ENCODE measurements around the gene ZBTB24. TPM values are rescaled to one million over a fixed set of nuclear protein-coding genes. Genes with fewer than 3 reads are reported as not detected.
"Not testable (repeated sequence)": the region's sequence is repeated elsewhere in the genome, so short reads cannot be mapped to it uniquely, and the experiment has no call there.

The ZBTB24 gene
- total and polyA plus RNA-seq, 7 experiments from 2014 or later: 6.9 to 26.6 (median 12.4) TPM

DNA sequence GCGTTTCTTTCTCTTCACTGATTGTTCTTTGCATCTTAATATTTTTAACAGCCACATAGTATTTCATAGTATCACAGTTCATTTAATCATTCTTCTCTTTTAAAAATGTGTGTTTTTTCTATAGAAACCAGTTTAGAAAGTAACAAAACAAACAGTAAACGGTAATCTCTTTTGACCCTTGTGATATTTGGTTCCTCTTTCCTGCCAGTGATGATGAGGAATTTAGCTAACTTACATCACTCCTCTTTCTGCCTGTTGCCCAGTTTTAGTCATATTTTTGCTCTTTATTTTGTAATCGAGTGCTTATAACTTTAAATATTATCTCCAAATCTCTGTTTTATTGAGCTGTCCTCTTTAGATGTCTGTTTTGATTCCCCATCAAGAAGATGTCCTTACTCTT lies 38.1 kb upstream of the ZBTB24 start:
- ChIA-PET CTCF (interaction anchor here (1.7 kb wide), 1 partner anchor 30 kb away, joined by 4 read pairs; no protein-coding TSS in a partner anchor), POLR2A (no interaction called here)
- ATAC-seq: peak; percentile 54

DNA sequence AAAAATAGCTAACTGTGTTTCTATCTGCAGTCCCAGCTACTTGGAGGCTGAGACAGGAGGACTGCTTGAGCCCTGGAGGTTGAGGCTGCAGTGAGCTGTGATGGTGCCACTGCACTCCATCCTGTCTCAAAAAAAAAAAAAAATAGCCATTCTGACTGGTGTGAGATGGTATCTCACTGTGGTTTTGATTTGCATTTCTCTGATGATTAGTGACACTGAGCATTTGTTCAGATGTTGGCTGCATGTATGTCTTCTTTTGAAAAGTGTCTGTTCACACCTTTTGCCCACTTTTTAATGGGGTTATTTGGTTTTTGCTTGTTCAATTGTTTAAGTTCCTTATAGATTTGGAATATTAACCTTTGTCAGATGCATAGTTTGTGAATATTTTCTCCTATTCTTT lies 36.6 kb upstream of the ZBTB24 start:
- H3K27ac ChIP-seq (ENCODE audit: low read depth, low read length); H3K36me3 ChIP-seq (ENCODE audit: control insufficient read depth in 2 of 3, insufficient read depth in 3 of 3, low read length in 3 of 3); H3K4me3 Mint-ChIP-seq; ATAC-seq; H3K4me3 ChIP-seq (ENCODE audit: low read length); DNase-seq; H3K27me3 ChIP-seq (ENCODE audit: control insufficient read depth in 2 of 2, insufficient read depth in 2 of 2, low read length in 2 of 2); H3K27me3 Mint-ChIP-seq; H3K9me3 ChIP-seq (ENCODE audit: control insufficient read depth in 2 of 3, low read length in 3 of 3); POLR2A ChIA-PET; H3K27ac Mint-ChIP-seq: not testable (repeated sequence)
- Mint-ChIP-seq H3K9me3 (peaks cover 0 to 14% (median 5%) of the 10 kb centered on the region in 11 donors), H3K36me3 (peaks cover 0 to 15% (median 8%) of the 10 kb centered on the region in 5 donors), H3K4me1 (peaks cover 14 to 35% (median 28%) of the 10 kb centered on the region in 7 donors)
- H3K4me1 ChIP-seq (ENCODE audit: control insufficient read depth in 2 of 2, insufficient read depth in 2 of 2, low read length in 2 of 2): peaks cover 15 to 17% of the 10 kb centered on the region in 2 donors
- intact Hi-C loops (cut with micrococcal nuclease): loop anchor here (5.0 to 10.0 kb wide), 2 partner anchors 37 to 665 kb away; partner anchors contain the start of genes CDC40 (in 1 of the 2) and ZBTB24 (in 1 of the 2)
- CTCF ChIA-PET: interaction anchor here (0.7 to 1.7 kb wide), 2 partner anchors 29 to 871 kb away, joined by 3 to 4 read pairs; no protein-coding TSS in a partner anchor

More for the DNA sequence above, 38.1 kb upstream of the ZBTB24 start:
- H3K4me3 ChIP-seq (ENCODE audit: low read length): no peak overlapping the region
- Mint-ChIP-seq H3K27ac (peak overlapping the region in 1 of 9 donors; percentile 5), H3K4me1 (peaks cover 10 to 21% (median 15%) of the 10 kb centered on the region in 7 donors), H3K36me3 (peaks cover 0 to 11% (median 10%) of the 10 kb centered on the region in 5 donors), H3K9me3 (peaks cover 0 to 14% (median 5%) of the 10 kb centered on the region in 11 donors), H3K27me3 (peaks cover 0 to 9% (median 0%) of the 10 kb centered on the region in 5 donors), H3K4me3 (no peak overlapping the region)
- no peak for DNase-seq
- intact Hi-C loops (cut with micrococcal nuclease): loop anchor here in 1 of 2 donors (10.0 kb wide), 1 partner anchor 664 kb away; the partner anchor contains the start of gene CDC40
- peaks cover 10 to 11% of the 10 kb centered on the region in 2 donors for H3K4me1 ChIP-seq (ENCODE audit: control insufficient read depth in 2 of 2, insufficient read depth in 2 of 2, low read length in 2 of 2)
- no peaks in the 10 kb centered on the region for H3K27me3 ChIP-seq (ENCODE audit: control insufficient read depth in 2 of 2, insufficient read depth in 2 of 2, low read length in 2 of 2)
- H3K27ac ChIP-seq (ENCODE audit: low read depth, low read length): no peak overlapping the region
- H3K36me3 ChIP-seq (ENCODE audit: control insufficient read depth in 2 of 3, insufficient read depth in 3 of 3, low read length in 3 of 3): no peaks in the 10 kb centered on the region
- no peaks in the 10 kb centered on the region for H3K9me3 ChIP-seq (ENCODE audit: control insufficient read depth in 2 of 3, low read length in 3 of 3)

DNA sequence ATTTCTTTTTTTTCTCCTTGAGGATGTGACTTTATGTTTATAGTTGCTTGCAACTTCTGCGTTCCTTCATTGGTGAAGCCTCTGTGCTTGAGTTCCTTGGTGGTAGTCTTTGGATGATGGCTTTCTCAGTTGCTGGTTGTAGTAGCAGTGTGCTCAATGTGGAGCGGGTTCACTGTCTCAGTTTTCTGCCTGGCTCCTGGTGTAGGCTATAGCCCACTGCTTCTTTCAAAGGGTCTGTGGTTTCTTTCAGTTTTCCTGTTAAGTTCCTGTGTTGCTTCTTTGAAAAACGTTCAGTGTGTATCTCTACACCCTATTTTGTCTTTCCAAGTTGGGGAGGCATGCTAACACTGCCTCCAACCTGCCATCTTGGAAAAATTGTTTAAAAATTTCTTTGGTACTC lies 33.9 kb upstream of the ZBTB24 start:
- peak overlapping the region; percentile 23 to 85 (median 70) for H3K27ac Mint-ChIP-seq
- H3K9me3 Mint-ChIP-seq: peaks cover 0 to 4% (median 0%) of the 10 kb centered on the region in 11 donors
- ATAC-seq (no peak), DNase-seq (peak in 2 of 9 donors; percentile 9)
- Histone ChIP-seq H3K36me3 (ENCODE audit: control insufficient read depth in 2 of 3, insufficient read depth in 3 of 3, low read length in 3 of 3) (no peaks in the 10 kb centered on the region), H3K9me3 (ENCODE audit: control insufficient read depth in 2 of 3, low read length in 3 of 3) (no peaks in the 10 kb centered on the region), H3K27me3 (ENCODE audit: control insufficient read depth in 2 of 2, insufficient read depth in 2 of 2, low read length in 2 of 2) (no peaks in the 10 kb centered on the region), H3K27ac (ENCODE audit: low read depth, low read length) (no peak overlapping the region), H3K4me3 (ENCODE audit: low read length) (no peak overlapping the region), H3K4me1 (ENCODE audit: control insufficient read depth in 2 of 2, insufficient read depth in 2 of 2, low read length in 2 of 2) (peaks cover 15 to 17% of the 10 kb centered on the region in 2 donors)
- peaks cover 0 to 4% (median 0%) of the 10 kb centered on the region in 5 donors for H3K27me3 Mint-ChIP-seq
- H3K4me3 Mint-ChIP-seq: peak overlapping the region; percentile 65 to 86 (median 75)
- CTCF ChIA-PET: interaction anchor here (1.4 kb wide), 1 partner anchor 874 kb away, joined by 3 read pairs; no protein-coding TSS in a partner anchor
- intact Hi-C loops (cut with micrococcal nuclease): loop anchor here (1.0 to 5.0 kb wide), 3 partner anchors 26 to 35 kb away; partner anchors contain the start of gene ZBTB24 (in 2 of the 2)
- H3K4me1 Mint-ChIP-seq: peaks cover 14 to 36% (median 28%) of the 10 kb centered on the region in 7 donors
- POLR2A ChIA-PET: no interaction called here
- peaks cover 0 to 7% (median 0%) of the 10 kb centered on the region in 5 donors for H3K36me3 Mint-ChIP-seq

DNA sequence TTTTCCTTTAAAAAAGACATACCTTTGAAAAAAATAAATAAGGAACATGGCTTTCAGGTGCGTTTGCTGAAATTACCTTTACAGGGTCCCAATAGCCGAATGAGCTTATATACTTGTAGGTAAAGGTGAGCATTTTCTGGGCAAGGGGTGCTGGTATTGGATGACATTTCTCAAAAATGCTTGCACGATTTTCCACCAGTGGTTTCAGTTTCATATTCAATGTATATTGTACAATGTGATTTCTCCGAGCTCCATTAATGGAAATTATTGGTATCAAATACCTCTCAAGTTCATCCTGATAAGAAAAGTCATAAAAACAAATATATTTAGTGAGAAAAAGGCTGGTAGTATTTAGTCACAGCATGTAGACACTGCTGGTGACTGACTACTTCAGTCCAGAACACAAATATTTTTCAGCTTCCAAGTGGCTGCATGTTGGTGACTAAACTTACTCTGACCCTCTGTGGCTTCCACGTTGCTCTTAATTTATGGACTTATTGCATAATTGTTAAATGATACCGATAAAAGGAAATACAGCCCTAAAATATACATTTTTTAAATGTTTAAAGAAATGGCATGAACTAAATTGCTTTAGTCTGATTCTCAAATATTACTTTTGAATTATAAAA lies 32.9 kb upstream of the ZBTB24 start:
- peak overlapping the region; percentile 61 to 86 (median 72) for H3K4me3 Mint-ChIP-seq
- H3K27ac Mint-ChIP-seq: peak overlapping the region; percentile 23 to 81 (median 55)
- ChIA-PET CTCF (interaction anchor here (0.8 kb wide), 1 partner anchor 34 kb away, joined by 3 read pairs; no protein-coding TSS in a partner anchor), POLR2A (interaction anchor here (0.8 to 1.1 kb wide), 4 partner anchors 24 to 72 kb away, joined by 3 to 5 read pairs (median 3); partner anchors contain the start of gene ZBTB24)
- Histone ChIP-seq H3K27me3 (ENCODE audit: control insufficient read depth in 2 of 2, insufficient read depth in 2 of 2, low read length in 2 of 2) (no peaks in the 10 kb centered on the region), H3K27ac (ENCODE audit: low read depth, low read length) (peak overlapping the region; percentile 33), H3K9me3 (ENCODE audit: control insufficient read depth in 2 of 3, low read length in 3 of 3) (no peaks in the 10 kb centered on the region), H3K4me3 (ENCODE audit: low read length) (peak overlapping the region; percentile 61), H3K36me3 (ENCODE audit: control insufficient read depth in 2 of 3, insufficient read depth in 3 of 3, low read length in 3 of 3) (no peaks in the 10 kb centered on the region), H3K4me1 (ENCODE audit: control insufficient read depth in 2 of 2, insufficient read depth in 2 of 2, low read length in 2 of 2) (peaks cover 15 to 19% of the 10 kb centered on the region in 2 donors)
- intact Hi-C loops (cut with micrococcal nuclease): loop anchor here (1.0 to 5.0 kb wide), 3 partner anchors 25 to 34 kb away; partner anchors contain the start of gene ZBTB24 (in 2 of the 2)
- H3K36me3 Mint-ChIP-seq: peaks cover 0 to 8% (median 0%) of the 10 kb centered on the region in 5 donors
- H3K4me1 Mint-ChIP-seq: peaks cover 14 to 36% (median 28%) of the 10 kb centered on the region in 7 donors
- DNase-seq (peak in 3 of 9 donors; percentile 11 to 26 (median 13)), ATAC-seq (no peak)
- H3K9me3 Mint-ChIP-seq: peaks cover 0 to 5% (median 0%) of the 10 kb centered on the region in 11 donors
- H3K27me3 Mint-ChIP-seq: peaks cover 0 to 1% (median 0%) of the 10 kb centered on the region in 5 donors

DNA sequence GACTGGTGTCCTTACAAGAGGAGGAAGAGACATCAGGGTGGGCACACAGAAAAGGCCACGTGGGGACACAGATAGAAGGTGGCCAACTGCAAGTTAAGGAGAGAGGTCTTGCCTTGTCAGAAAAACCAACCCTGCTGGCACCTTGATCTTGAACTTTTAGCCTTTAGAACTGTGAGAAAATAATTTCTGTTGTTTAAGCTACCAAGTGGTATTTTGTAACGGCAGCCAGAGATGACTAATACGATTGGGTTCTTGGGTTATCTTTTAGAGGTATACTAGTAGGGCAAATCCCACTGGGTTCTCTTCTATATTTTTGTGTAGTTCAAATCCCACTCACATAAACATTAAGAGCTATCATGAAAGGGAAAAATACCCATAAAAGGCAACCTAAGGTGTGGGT lies 31.9 kb upstream of the ZBTB24 start:
- H3K4me3 Mint-ChIP-seq: peak overlapping the region; percentile 10 to 86 (median 72)
- H3K36me3 Mint-ChIP-seq: peaks cover 0 to 8% (median 0%) of the 10 kb centered on the region in 5 donors
- DNase-seq: no peak
- no peaks in the 10 kb centered on the region for H3K27me3 ChIP-seq (ENCODE audit: control insufficient read depth in 2 of 2, insufficient read depth in 2 of 2, low read length in 2 of 2)
- no peak overlapping the region for H3K4me3 ChIP-seq (ENCODE audit: low read length)
- peaks cover 14 to 36% (median 28%) of the 10 kb centered on the region in 7 donors for H3K4me1 Mint-ChIP-seq
- intact Hi-C loops (cut with micrococcal nuclease): loop anchor here in 1 of 2 donors (5.0 kb wide), 1 partner anchor 33 kb away; the partner anchor contains the start of gene ZBTB24
- H3K9me3 Mint-ChIP-seq: peaks cover 0 to 4% (median 0%) of the 10 kb centered on the region in 11 donors
- CTCF ChIA-PET: interaction anchor here (0.8 kb wide), 1 partner anchor 33 kb away, joined by 3 read pairs; no protein-coding TSS in a partner anchor
- H3K27ac Mint-ChIP-seq: peak overlapping the region in 7 of 9 donors; percentile 23 to 92 (median 55)
- H3K27me3 Mint-ChIP-seq: peaks cover 0 to 1% (median 0%) of the 10 kb centered on the region in 5 donors
- no peaks in the 10 kb centered on the region for H3K9me3 ChIP-seq (ENCODE audit: control insufficient read depth in 2 of 3, low read length in 3 of 3)
- peaks cover 15 to 19% of the 10 kb centered on the region in 2 donors for H3K4me1 ChIP-seq (ENCODE audit: control insufficient read depth in 2 of 2, insufficient read depth in 2 of 2, low read length in 2 of 2)
- ATAC-seq: no peak
- POLR2A ChIA-PET: no interaction called here
- H3K36me3 ChIP-seq (ENCODE audit: control insufficient read depth in 2 of 3, insufficient read depth in 3 of 3, low read length in 3 of 3): no peaks in the 10 kb centered on the region
- no peak overlapping the region for H3K27ac ChIP-seq (ENCODE audit: low read depth, low read length)

DNA sequence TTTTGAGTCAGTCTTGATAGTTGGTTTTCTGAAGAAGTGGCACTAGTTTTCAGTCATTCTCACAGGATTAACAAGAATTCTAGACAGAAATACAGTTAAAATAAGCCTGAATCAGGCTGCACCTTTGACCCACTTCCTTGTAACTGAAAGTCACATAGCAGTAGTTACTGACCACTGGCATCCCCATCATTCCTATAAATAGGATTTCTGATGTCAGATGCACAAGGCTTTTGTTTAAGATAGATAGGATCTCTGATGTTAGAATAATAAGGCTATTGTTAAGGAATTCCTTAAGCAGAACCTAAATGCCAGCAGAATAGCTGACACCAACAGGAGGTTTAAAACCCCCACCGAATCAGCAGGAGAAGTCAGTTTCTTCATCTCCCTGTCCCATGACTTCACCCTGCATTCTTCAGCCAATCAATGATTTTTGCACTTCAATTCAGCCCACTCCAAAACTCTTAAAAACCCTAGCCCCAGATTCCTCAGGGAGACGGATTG lies 30.6 kb upstream of the ZBTB24 start:
- DNase-seq (no peak), ATAC-seq (no peak)
- POLR2A ChIA-PET: interaction anchor here (0.7 kb wide), 1 partner anchor 16 kb away, joined by 3 read pairs; no protein-coding TSS in a partner anchor
- intact Hi-C loops (cut with micrococcal nuclease): no loop called here
- H3K4me3 ChIP-seq (ENCODE audit: low read length): no peak overlapping the region
- H3K27ac ChIP-seq (ENCODE audit: low read depth, low read length): no peak overlapping the region
- Mint-ChIP-seq H3K4me1 (peaks cover 14 to 36% (median 27%) of the 10 kb centered on the region in 7 donors), H3K36me3 (peaks cover 0 to 8% (median 0%) of the 10 kb centered on the region in 5 donors), H3K4me3 (no peak overlapping the region), H3K9me3 (peaks cover 0 to 3% (median 0%) of the 10 kb centered on the region in 11 donors), H3K27me3 (peaks cover 0 to 1% (median 0%) of the 10 kb centered on the region in 5 donors), H3K27ac (no peak overlapping the region)
- no peaks in the 10 kb centered on the region for H3K27me3 ChIP-seq (ENCODE audit: control insufficient read depth in 2 of 2, insufficient read depth in 2 of 2, low read length in 2 of 2)
- CTCF ChIA-PET: no interaction called here
- no peaks in the 10 kb centered on the region for H3K36me3 ChIP-seq (ENCODE audit: control insufficient read depth in 2 of 3, insufficient read depth in 3 of 3, low read length in 3 of 3)
- peaks cover 15 to 19% of the 10 kb centered on the region in 2 donors for H3K4me1 ChIP-seq (ENCODE audit: control insufficient read depth in 2 of 2, insufficient read depth in 2 of 2, low read length in 2 of 2)
- no peaks in the 10 kb centered on the region for H3K9me3 ChIP-seq (ENCODE audit: control insufficient read depth in 2 of 3, low read length in 3 of 3)

All from naive thymus-derived CD4-positive, alpha-beta T cell (primary cell).